Liver (tissue), 9 donors: ENCODE measurements around the gene AHRR. TPM values are rescaled to one million over a fixed set of nuclear protein-coding genes. Genes with fewer than 3 reads are reported as not detected.

ENCODE experiments used
- DNase-seq: peaks from one replicate; pipeline ENCODE4 v3.0.0-alpha.2; 2017; ENCODE audit warnings: low spot score
- H3K27ac ChIP-seq, 2 donors: one replicate each; pipeline ENCODE4 v1.7.0; 2013; ENCODE audit warnings: inconsistent platforms in 2 of 2, low read length in 2 of 2, control low read depth in 1 of 2, low read depth in 1 of 2, mild to moderate bottlenecking in 1 of 2
- H3K27me3 ChIP-seq, 4 donors: one replicate each; pipeline versions ENCODE4 v1.6.1 to v1.7.0; 2013; ENCODE audit warnings: low read length in 3 of 4, inconsistent platforms in 1 of 4, mild to moderate bottlenecking in 1 of 4, moderate library complexity in 1 of 4; ENCODE audit not compliant: control insufficient read depth in 4 of 4, insufficient read depth in 4 of 4
- H3K36me3 ChIP-seq, 4 donors: one replicate each; pipeline versions ENCODE4 v1.6.1 to v1.7.0; 2013; ENCODE audit warnings: low read length in 3 of 4, mild to moderate bottlenecking in 3 of 4, low read depth in 1 of 4, moderate library complexity in 1 of 4; ENCODE audit not compliant: control insufficient read depth in 4 of 4, insufficient read depth in 3 of 4
- H3K4me1 ChIP-seq, 4 donors: one replicate each; pipeline versions ENCODE4 v1.6.1 to v1.7.0; 2013; ENCODE audit warnings: low read length in 3 of 4, mild to moderate bottlenecking in 3 of 4, moderate library complexity in 1 of 4; ENCODE audit not compliant: control insufficient read depth in 4 of 4, insufficient read depth in 4 of 4
- H3K4me3 ChIP-seq, 3 donors: one replicate each; pipeline versions ENCODE4 v1.6.1 to v1.7.0; 2013; ENCODE audit warnings: low read length in 3 of 3, control low read depth in 1 of 3, low read depth in 1 of 3, mild to moderate bottlenecking in 1 of 3
- H3K9ac ChIP-seq, 2 donors: one replicate each; pipeline ENCODE4 v1.7.0; 2013; ENCODE audit warnings: low read length in 2 of 2, mild to moderate bottlenecking in 2 of 2, moderate library complexity in 2 of 2, control low read depth in 1 of 2, low read depth in 1 of 2
- H3K9me3 ChIP-seq, 4 donors: one replicate each; pipeline versions ENCODE4 v1.6.1 to v1.7.0; 2013; ENCODE audit warnings: low read length in 3 of 4; ENCODE audit not compliant: control insufficient read depth in 4 of 4
- CTCF ChIP-seq: fragments of 150-350 bp; IDR thresholded peaks from 2 replicates; pipeline ENCODE4 v1.5.1; 2017; ENCODE audit warnings: improper control_type of control experiment, low read depth, low read length; ENCODE audit not compliant: missing input control
- EGR1 ChIP-seq, 2 donors: IDR thresholded peaks; 2 replicates each; pipeline ENCODE4 v1.6.1; 2016 to 2018; ENCODE audit warnings: antibody characterized with exemption in 2 of 2, low read depth in 2 of 2
- FOXA1 ChIP-seq: IDR thresholded peaks from 2 replicates; pipeline ENCODE4 v1.6.1; 2016; ENCODE audit warnings: antibody characterized with exemption
- GABPA ChIP-seq, 2 donors: IDR thresholded peaks in 1 of 2; conservative IDR thresholded peaks in 1 of 2; 2 replicates each; pipeline ENCODE4 v1.6.1; 2016; ENCODE audit warnings: antibody characterized with exemption in 2 of 2, mild to moderate bottlenecking in 1 of 2, moderate library complexity in 1 of 2
- HNF4A ChIP-seq, 2 donors: conservative IDR thresholded peaks; 2 replicates each; pipeline ENCODE4 v1.6.1; 2016; ENCODE audit warnings: antibody characterized with exemption in 2 of 2, mild to moderate bottlenecking in 2 of 2
- HNF4G ChIP-seq: IDR thresholded peaks from 2 replicates; pipeline ENCODE4 v1.6.1; 2016; ENCODE audit warnings: antibody characterized with exemption
- JUND ChIP-seq, 2 donors: IDR thresholded peaks; 2 replicates each; pipeline ENCODE4 v1.6.1; 2016; ENCODE audit warnings: antibody characterized with exemption in 2 of 2
- MAX ChIP-seq: IDR thresholded peaks from 2 replicates; pipeline ENCODE4 v1.6.1; 2016; ENCODE audit warnings: antibody characterized with exemption
- NR2F2 ChIP-seq: IDR thresholded peaks from 2 replicates; pipeline ENCODE4 v1.6.1; 2016; ENCODE audit warnings: antibody characterized with exemption
- RAD21 ChIP-seq, 2 donors: IDR thresholded peaks; 2 replicates each; pipeline ENCODE4 v1.6.1; 2016; ENCODE audit warnings: antibody characterized with exemption in 2 of 2, mild to moderate bottlenecking in 2 of 2
- REST ChIP-seq: IDR thresholded peaks from 2 replicates; pipeline ENCODE4 v1.6.1; 2016; ENCODE audit warnings: antibody characterized with exemption, mild to moderate bottlenecking
- RXRA ChIP-seq, 2 donors: IDR thresholded peaks; 2 replicates each; pipeline ENCODE4 v1.6.1; 2017 to 2018; ENCODE audit warnings: antibody characterized with exemption in 2 of 2, mild to moderate bottlenecking in 1 of 2
- YY1 ChIP-seq: IDR thresholded peaks from 2 replicates; pipeline ENCODE4 v1.6.1; 2016; ENCODE audit warnings: antibody characterized with exemption, mild to moderate bottlenecking
- ZBTB33 ChIP-seq: IDR thresholded peaks from 2 replicates; pipeline ENCODE4 v1.6.1; 2016; ENCODE audit warnings: antibody characterized with exemption
- WGBS: extraction: QIAGEN DNeasy Blood & Tissue Kit; methylation state at CpG from one replicate; pipeline ENCODE4 v1.1.7; 2013; 5-methylcytosine and 5-hydroxymethylcytosine counted together
- polyA plus RNA-seq, 2 donors: library from polyadenylated mRNA; stranded (reverse) in 1 of 2; unstranded in 1 of 2; fragments of 200-250 nt in 1 of 2; fragments of >200 nt in 1 of 2; fragmentation: Nextera tagmentation in 1 of 2; extraction: Ambion mirVana in 1 of 2; gene quantifications; one replicate each; pipeline versions ENCODE4 v1.2.1 to v1.2.3, GENCODE V29; 2013 to 2015
- total RNA-seq, 2 donors: library from RNA; depleted of rRNA; stranded (reverse); fragments of >200 nt; gene quantifications; one replicate each; pipeline ENCODE4 v1.2.3, GENCODE V29; 2014
- TF ChIP-seq, protein P1 (sequence below): IDR thresholded peaks from 2 replicates; pipeline ENCODE4 v1.6.1; 2016; ENCODE audit warnings: antibody characterized with exemption
- donor health status: healthy.
- donor health status: healthy.
- donor health status: healthy.
- donor health status: healthy.
- donor health status: healthy.

Gene AHRR
- total and polyA plus RNA-seq, 4 donors, result 0.15 to 0.47 (median 0.24) TPM

DNA sequence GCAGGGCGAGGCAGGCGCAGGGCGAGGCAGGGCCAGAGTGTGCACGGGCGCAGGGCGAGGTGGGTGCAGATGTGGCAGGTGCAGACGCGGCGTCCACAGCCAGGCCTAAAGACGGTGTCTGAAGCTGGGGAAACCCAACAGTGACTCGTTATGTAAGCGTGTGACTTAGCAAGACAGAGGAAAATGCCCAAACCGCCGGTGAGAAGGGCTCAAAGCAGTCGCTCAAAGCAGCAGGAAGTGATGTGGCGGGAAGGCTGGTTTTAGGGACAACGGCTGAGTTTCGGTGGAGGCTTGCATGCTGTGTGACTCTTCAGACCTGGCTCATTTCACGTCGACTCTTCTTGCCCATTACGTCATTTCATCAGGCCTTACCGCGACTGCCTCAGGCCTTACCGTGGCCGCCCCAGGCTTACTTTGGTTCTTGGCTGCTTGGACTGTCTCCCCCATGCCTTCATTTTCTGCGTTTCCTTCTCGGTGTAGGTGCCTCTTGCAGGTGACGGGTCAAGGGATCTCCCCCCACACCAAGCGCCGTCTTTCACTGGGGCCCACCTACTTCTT lies 71.0 kb downstream of the AHRR start:
- WGBS, result 76% methylated on average over 30 of the region's 30 CpGs
- no peaks in the 10 kb centered on the region for H3K9me3 ChIP-seq
- DNase-seq, result peak; percentile 30
- no peak overlapping the region for H3K27ac ChIP-seq
- H3K27me3 ChIP-seq, result no peaks in the 10 kb centered on the region
- no peaks in the 10 kb centered on the region for H3K36me3 ChIP-seq
- H3K4me3 ChIP-seq, result no peak overlapping the region
- TF ChIP-seq REST (no peak), ZBTB33 (no peak), EGR1 (IDR thresholded peaks at IDR 0.05; ENCODE audit: low read depth in 2 of 2) (no peak), GABPA (IDR thresholded peaks at IDR 0.05 in 1 of 2, conservative IDR thresholded peaks at IDR 0.05 in 1 of 2) (no peak), HNF4G (no peak), HNF4A (conservative IDR thresholded peaks at IDR 0.05) (no peak), JUND (IDR thresholded peaks at IDR 0.05) (no peak), CTCF (no peak), RXRA (IDR thresholded peaks at IDR 0.05) (no peak), YY1 (no peak), RAD21 (IDR thresholded peaks at IDR 0.05) (no peak), NR2F2 (no peak), MAX (no peak), FOXA1 (no peak)
- TF ChIP-seq, protein P1, sequence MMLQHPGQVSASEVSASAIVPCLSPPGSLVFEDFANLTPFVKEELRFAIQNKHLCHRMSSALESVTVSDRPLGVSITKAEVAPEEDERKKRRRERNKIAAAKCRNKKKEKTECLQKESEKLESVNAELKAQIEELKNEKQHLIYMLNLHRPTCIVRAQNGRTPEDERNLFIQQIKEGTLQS, result no peak
- H3K4me1 ChIP-seq, result no peaks in the 10 kb centered on the region
- H3K9ac ChIP-seq, result no peak overlapping the region

DNA sequence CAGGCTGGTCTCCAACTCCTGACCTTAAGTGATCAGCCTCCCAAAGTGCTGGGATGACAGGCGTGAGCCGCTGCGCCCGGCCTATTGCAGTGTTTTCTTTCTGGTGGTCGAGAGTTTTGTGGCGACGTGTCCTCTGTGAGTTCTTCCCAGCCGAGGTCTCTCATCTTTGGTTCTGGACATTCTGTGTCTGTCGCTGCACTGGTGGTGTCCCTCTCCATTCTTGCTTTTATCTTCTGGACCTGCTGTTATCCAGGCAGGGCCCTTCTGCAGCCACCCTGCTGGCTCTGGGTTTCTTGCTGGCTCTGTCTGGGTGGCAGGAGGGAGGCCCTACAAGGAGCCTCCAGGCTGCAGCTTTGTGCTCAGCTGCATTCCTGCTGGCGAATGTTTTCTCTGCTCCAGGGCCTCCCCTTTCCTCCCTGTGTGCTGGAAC lies 72.3 kb downstream of the AHRR start:
- H3K9ac ChIP-seq, result no peak overlapping the region
- no peaks in the 10 kb centered on the region for H3K27me3 ChIP-seq
- H3K4me3 ChIP-seq, result no peak overlapping the region
- TF ChIP-seq MAX (no peak), HNF4G (no peak)
- no peak overlapping the region for H3K27ac ChIP-seq
- H3K36me3 ChIP-seq, result no peaks in the 10 kb centered on the region
- H3K4me1 ChIP-seq, result no peaks in the 10 kb centered on the region
- H3K9me3 ChIP-seq, result no peaks in the 10 kb centered on the region
- no peak for DNase-seq
- 87% methylated on average over 10 of the region's 10 CpGs for WGBS
